Panc1 (cell line): Measurements from ENCODE around the gene CNKSR3. TPM values are rescaled to one million over a fixed set of nuclear protein-coding genes. Genes with fewer than 3 reads are reported as not detected.

Experiments used
- ATAC-seq: fragments of 200-7000 bp; cut with Tn5 transposase; 2 replicates; pipeline ENCODE4 v1.9.1; 2020; ENCODE audit warnings: mild to moderate bottlenecking, moderate library complexity
- BruUV-seq: library from RNA; stranded (reverse); fragments of 400-500 nt; replicated peaks from 2 replicates; lab custom pipeline; 2021; lab: Mats Ljungman, UMichigan
- CTCF ChIA-PET: fragments of 300-600 bp; sonication (Branson Sonifier 250); formaldehyde crosslinking; loops from one replicate; lab custom pipeline; 2022; ENCODE audit warnings: antibody characterized with exemption; lab: Charles Lee
- POLR2A ChIA-PET: fragments of 300-600 bp; sonication (Branson Sonifier 250); formaldehyde crosslinking; loops from one replicate; lab custom pipeline; 2022; ENCODE audit warnings: antibody characterized with exemption; lab: Charles Lee
- DNase-seq: peaks from one replicate; pipeline ENCODE4 v3.0.0-alpha.2; 2010; ENCODE audit warnings: low read depth, low spot score
- H3K27ac ChIP-seq: 2 replicates; pipeline ENCODE4 v1.5.1; 2011; ENCODE audit warnings: mild to moderate bottlenecking, low read length, inconsistent platforms
- H3K27me3 ChIP-seq: fragments of 200-500 bp; sonication (Bioruptor generic); 2 replicates; pipeline ENCODE4 v1.6.0; 2014; ENCODE audit warnings: low read length, inconsistent platforms; ENCODE audit not compliant: control insufficient read depth, insufficient read depth
- H3K36me3 ChIP-seq: fragments of 200-500 bp; sonication (Bioruptor generic); 2 replicates; pipeline ENCODE4 v1.5.1; 2014; ENCODE audit warnings: inconsistent platforms, mild to moderate bottlenecking, low read length, moderate library complexity; ENCODE audit not compliant: control insufficient read depth, insufficient read depth
- H3K4me1 ChIP-seq: 2 replicates; pipeline ENCODE4 v1.5.1; 2011; ENCODE audit warnings: inconsistent platforms, mild to moderate bottlenecking, low read length, moderate library complexity; ENCODE audit not compliant: control insufficient read depth, insufficient read depth
- H3K4me3 ChIP-seq, 2 experiments: 2 replicates each; pipeline ENCODE4 v1.5.1; 2011 to 2012; ENCODE audit warnings: low read depth in 2 of 2, low read length in 2 of 2, mild to moderate bottlenecking in 2 of 2, inconsistent platforms in 1 of 2, moderate library complexity in 1 of 2
- H3K9me3 ChIP-seq: fragments of 200-500 bp; sonication (Bioruptor generic); 2 replicates; pipeline ENCODE4 v1.5.1; 2014; ENCODE audit warnings: low read depth, mild to moderate bottlenecking, inconsistent platforms, low read length, moderate library complexity; ENCODE audit not compliant: control insufficient read depth, insufficient read depth
- POLR2AphosphoS5 ChIP-seq: IDR thresholded peaks from 2 replicates; pipeline ENCODE4 v1.6.1; 2012; ENCODE audit warnings: mild to moderate bottlenecking, low read depth, low read length, moderate library complexity
- SIN3A ChIP-seq: IDR thresholded peaks from 2 replicates; pipeline ENCODE4 v1.6.1; 2012; ENCODE audit warnings: low read depth, mild to moderate bottlenecking, low read length, moderate library complexity, borderline replicate concordance; ENCODE audit not compliant: insufficient read depth
- TCF7L2 ChIP-seq: IDR thresholded peaks from 2 replicates; pipeline ENCODE4 v1.6.1; 2011; ENCODE audit warnings: mild to moderate bottlenecking, low read depth, low read length, inconsistent platforms
- in situ Hi-C: cut with HindIII; loops from 2 replicates; pipeline ENCODE4 v1.10.0; 2016; ENCODE audit warnings: low sequenced_read_pairs, low pct_unique_long_range_greater_than_20kb
- intact Hi-C: fragments of 100-400 bp; cut with micrococcal nuclease; formaldehyde crosslinking; loops from one replicate; pipeline ENCODE4 v1.10.0; 2022; ENCODE audit not compliant: unreplicated experiment
- total RNA-seq: library from RNA; stranded (reverse); gene quantifications from one replicate; pipeline ENCODE4 v1.2.1, GENCODE V29; 2021; ENCODE audit not compliant: unreplicated experiment
- TF ChIP-seq, protein P1 (sequence below): fragments of 450-650 bp; IDR thresholded peaks from 2 replicates; pipeline ENCODE4 v1.5.1; 2017; ENCODE audit warnings: mild to moderate bottlenecking
- TF ChIP-seq, protein P2 (sequence below), 2 experiments: IDR thresholded peaks; 2 replicates each; pipeline ENCODE4 v1.6.1; 2011 to 2012; ENCODE audit warnings: low read depth in 2 of 2, control low read depth in 1 of 2, low read length in 1 of 2, mild to moderate bottlenecking in 1 of 2, moderate library complexity in 1 of 2; ENCODE audit not compliant: insufficient read depth in 1 of 2

The CNKSR3 gene
- total RNA-seq, 1 experiment from 2014 or later = 18.2 TPM

DNA sequence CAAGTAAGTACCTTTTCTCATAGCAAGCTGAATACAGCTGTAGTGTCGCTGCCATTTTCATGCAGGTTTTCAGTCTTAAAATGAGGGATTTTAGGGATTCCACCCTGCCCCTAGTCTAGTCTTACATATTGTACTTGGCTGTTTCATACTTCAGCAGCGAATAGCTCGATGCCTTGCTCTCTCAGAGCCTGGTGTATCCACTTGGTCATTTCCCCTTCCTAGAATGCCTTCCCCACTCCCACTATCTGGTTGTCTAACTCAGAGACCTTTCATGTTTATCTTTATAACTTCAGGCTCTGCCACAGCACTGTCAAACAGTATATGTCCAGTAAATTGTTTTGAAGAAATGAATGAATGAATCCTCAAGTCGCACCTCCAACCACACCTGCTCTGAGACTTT, 132.8 kb downstream of the CNKSR3 start:
- H3K27ac ChIP-seq = no peak overlapping the region

DNA sequence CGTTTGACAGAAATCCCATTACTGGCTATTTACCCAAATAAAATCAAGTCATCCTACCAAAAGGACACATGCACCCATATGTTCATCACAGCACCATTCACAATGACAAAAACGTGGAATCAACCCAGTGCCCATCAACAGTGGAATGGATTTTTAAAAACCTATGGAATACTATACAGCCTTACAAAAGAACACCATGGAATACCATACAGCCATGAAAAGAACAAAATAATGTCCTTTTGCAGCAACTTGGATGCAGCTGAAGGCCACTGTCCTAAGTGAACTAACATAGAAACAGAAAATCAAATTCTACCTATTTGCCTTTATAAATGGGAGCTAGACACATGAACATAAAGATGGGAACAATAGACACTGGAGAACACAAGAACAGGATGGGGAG, 136.5 kb downstream of the CNKSR3 start:
- intact Hi-C loops (no loop called here), in situ Hi-C loops (no loop called here)
- no peaks in the 10 kb centered on the region for H3K4me1 ChIP-seq
- H3K27me3 ChIP-seq = no peaks in the 10 kb centered on the region
- H3K9me3 ChIP-seq = no peaks in the 10 kb centered on the region
- H3K4me3 ChIP-seq = no peak overlapping the region
- ChIA-PET POLR2A (no interaction called here), CTCF (interaction anchor here (0.6 kb wide), 1 partner anchor 100 kb away, joined by 12 read pairs; no protein-coding TSS in a partner anchor)
- no peaks in the 10 kb centered on the region for H3K36me3 ChIP-seq
- TF ChIP-seq, protein P1, sequence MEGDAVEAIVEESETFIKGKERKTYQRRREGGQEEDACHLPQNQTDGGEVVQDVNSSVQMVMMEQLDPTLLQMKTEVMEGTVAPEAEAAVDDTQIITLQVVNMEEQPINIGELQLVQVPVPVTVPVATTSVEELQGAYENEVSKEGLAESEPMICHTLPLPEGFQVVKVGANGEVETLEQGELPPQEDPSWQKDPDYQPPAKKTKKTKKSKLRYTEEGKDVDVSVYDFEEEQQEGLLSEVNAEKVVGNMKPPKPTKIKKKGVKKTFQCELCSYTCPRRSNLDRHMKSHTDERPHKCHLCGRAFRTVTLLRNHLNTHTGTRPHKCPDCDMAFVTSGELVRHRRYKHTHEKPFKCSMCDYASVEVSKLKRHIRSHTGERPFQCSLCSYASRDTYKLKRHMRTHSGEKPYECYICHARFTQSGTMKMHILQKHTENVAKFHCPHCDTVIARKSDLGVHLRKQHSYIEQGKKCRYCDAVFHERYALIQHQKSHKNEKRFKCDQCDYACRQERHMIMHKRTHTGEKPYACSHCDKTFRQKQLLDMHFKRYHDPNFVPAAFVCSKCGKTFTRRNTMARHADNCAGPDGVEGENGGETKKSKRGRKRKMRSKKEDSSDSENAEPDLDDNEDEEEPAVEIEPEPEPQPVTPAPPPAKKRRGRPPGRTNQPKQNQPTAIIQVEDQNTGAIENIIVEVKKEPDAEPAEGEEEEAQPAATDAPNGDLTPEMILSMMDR = no peak
- no peak for TF ChIP-seq POLR2AphosphoS5
- TF ChIP-seq, protein P2, sequence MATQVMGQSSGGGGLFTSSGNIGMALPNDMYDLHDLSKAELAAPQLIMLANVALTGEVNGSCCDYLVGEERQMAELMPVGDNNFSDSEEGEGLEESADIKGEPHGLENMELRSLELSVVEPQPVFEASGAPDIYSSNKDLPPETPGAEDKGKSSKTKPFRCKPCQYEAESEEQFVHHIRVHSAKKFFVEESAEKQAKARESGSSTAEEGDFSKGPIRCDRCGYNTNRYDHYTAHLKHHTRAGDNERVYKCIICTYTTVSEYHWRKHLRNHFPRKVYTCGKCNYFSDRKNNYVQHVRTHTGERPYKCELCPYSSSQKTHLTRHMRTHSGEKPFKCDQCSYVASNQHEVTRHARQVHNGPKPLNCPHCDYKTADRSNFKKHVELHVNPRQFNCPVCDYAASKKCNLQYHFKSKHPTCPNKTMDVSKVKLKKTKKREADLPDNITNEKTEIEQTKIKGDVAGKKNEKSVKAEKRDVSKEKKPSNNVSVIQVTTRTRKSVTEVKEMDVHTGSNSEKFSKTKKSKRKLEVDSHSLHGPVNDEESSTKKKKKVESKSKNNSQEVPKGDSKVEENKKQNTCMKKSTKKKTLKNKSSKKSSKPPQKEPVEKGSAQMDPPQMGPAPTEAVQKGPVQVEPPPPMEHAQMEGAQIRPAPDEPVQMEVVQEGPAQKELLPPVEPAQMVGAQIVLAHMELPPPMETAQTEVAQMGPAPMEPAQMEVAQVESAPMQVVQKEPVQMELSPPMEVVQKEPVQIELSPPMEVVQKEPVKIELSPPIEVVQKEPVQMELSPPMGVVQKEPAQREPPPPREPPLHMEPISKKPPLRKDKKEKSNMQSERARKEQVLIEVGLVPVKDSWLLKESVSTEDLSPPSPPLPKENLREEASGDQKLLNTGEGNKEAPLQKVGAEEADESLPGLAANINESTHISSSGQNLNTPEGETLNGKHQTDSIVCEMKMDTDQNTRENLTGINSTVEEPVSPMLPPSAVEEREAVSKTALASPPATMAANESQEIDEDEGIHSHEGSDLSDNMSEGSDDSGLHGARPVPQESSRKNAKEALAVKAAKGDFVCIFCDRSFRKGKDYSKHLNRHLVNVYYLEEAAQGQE (IDR thresholded peaks at IDR 0.05; ENCODE audit: insufficient read depth in 1 of 2, low read depth in 2 of 2, low read length in 1 of 2) = no peak
- TF ChIP-seq TCF7L2 = no peak
- no peak for TF ChIP-seq SIN3A
- ATAC-seq (no peak), DNase-seq (no peak)
- no peak overlapping the region for H3K27ac ChIP-seq
- no TSS peak for BruUV-seq

More for the DNA sequence above, 132.8 kb downstream of the CNKSR3 start:
- ATAC-seq = no peak
- intact Hi-C loops (no loop called here), in situ Hi-C loops (no loop called here)
- Histone ChIP-seq H3K4me1 (no peaks in the 10 kb centered on the region), H3K36me3 (no peaks in the 10 kb centered on the region), H3K4me3 (no peak overlapping the region), H3K27me3 (no peaks in the 10 kb centered on the region), H3K9me3 (no peaks in the 10 kb centered on the region)
- CTCF ChIA-PET = no interaction called here
- no peak for DNase-seq
- TF ChIP-seq TCF7L2 (no peak), POLR2AphosphoS5 (no peak), SIN3A (no peak)
- TF ChIP-seq, protein P1 = no peak
- TF ChIP-seq, protein P2 (IDR thresholded peaks at IDR 0.05; ENCODE audit: insufficient read depth in 1 of 2, low read depth in 2 of 2, low read length in 1 of 2) = no peak
- BruUV-seq = no TSS peak
- POLR2A ChIA-PET = no interaction called here
